SH-SY5Y (cell line): ENCODE data around the gene LPGAT1.

Experiments
- GATA2 ChIP-seq: IDR thresholded peaks from 2 replicates; pipeline ENCODE4 v1.6.1; 2011; ENCODE audit warnings: mild to moderate bottlenecking, low read depth, low read length
- GATA3 ChIP-seq: IDR thresholded peaks from 2 replicates; pipeline ENCODE4 v1.6.1; 2011; ENCODE audit warnings: low read depth, mild to moderate bottlenecking, low read length, moderate library complexity

DNA sequence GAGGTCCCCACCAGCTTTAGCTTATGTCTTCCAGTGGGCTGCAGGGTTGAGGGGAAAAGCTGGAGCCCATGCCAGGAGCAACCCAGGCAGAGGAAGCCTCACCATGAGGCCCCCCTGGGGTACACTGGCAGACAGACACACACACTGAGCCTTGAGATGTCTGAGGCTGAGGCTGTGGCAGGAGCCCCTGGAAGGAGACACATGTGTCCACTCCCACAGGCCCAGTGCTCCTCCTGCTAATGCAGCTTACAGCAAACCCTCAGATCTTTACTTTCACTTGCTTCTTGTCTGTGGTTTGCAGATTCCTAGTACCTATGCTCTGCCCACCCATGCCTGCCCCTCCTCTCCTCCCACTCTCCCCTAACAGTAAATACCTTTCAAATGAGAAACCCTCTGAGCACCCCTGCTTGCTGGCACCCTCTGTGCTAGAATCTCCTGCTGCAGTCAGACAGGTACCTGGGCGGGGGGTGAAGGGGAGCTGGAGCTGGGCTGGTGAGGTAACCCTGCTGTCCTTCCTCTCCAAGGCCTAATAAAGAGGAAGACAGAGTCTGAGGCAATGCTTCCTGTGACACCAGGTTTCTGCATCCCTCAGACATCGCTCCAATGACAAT lies 91.8 kb downstream of the LPGAT1 start:
- TF ChIP-seq GATA3 (no peak), GATA2 (no peak)
